ENCODE data around the gene GARRE1. TPM values are rescaled to one million over a fixed set of nuclear protein-coding genes. Genes with fewer than 3 reads are reported as not detected.
A peak's percentile ranks its signal among the peaks of the same experiment; 100 is the strongest.

Gene GARRE1
- polyA plus RNA-seq, 2 of the 4 experiments (the other 2 are of a cell fraction) = 9.6 to 20.0 TPM

DNA sequence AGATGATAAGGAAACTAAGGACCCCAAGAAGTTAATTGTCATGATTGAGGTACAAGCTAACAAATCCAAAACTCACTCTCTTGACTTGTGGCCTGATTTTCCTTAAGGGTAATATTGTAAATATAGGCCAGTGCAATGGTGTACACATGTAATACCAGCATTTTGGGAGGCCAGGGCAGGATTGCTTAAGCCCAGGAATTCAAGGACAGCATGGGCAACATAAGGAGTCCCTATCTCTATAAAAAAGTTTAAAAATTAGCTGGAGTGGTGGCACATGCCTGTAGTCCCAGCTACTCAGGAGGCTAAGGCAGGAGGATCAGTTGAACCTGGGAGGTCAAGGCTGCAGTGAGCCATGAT is 28.7 kb upstream of the GARRE1 start:
- Histone ChIP-seq H3K4me2 (peak overlapping the region; percentile 5; the same call in 1 of the 3 replicates), H3K9me3 (no peaks in the 10 kb centered on the region), H3K4me1 (peaks cover 32% of the 10 kb centered on the region), H3K27ac (peak overlapping the region; percentile 46 to 48; a peak in 5 of 6 replicates), H3K4me3 (no peak overlapping the region)
- ChIA-PET POLR2A (interaction anchor here (0.7 kb wide), 1 partner anchor 126 kb away, joined by 3 read pairs; no protein-coding TSS in a partner anchor), CTCF (interaction anchor here (0.9 to 12.6 kb wide), 10 partner anchors 11 to 448 kb away, joined by 3 to 173 read pairs (median 5); no protein-coding TSS in a partner anchor)
- TF ChIP-seq BHLHE40 (IDR thresholded peaks at IDR 0.05; ENCODE audit: low read depth, low read length) (no peak), KDM1A (IDR thresholded peaks at IDR 0.05; ENCODE audit: low read depth) (no peak), HOXB13 (CRISPR knock-in tag; IDR thresholded peaks at IDR 0.05; ENCODE audit: low read depth) (no peak), POLR2A (IDR thresholded peaks at IDR 0.05; ENCODE audit: low read length) (no peak), MAFK (IDR thresholded peaks at IDR 0.05; ENCODE audit: partially characterized antibody) (no peak), RNF2 (IDR thresholded peaks at IDR 0.05; ENCODE audit: borderline replicate concordance, low read depth) (no peak), CTCF (IDR thresholded peaks at IDR 0.05) (no peak), TFCP2L1 (CRISPR knock-in tag; IDR thresholded peaks at IDR 0.05) (no peak), HOXB5 (CRISPR knock-in tag; IDR thresholded peaks at IDR 0.05) (no peak), CHD4 (IDR thresholded peaks at IDR 0.05; ENCODE audit: borderline replicate concordance) (no peak), SMC3 (IDR thresholded peaks at IDR 0.05) (no peak), ZFP36 (IDR thresholded peaks at IDR 0.05; ENCODE audit: borderline replicate concordance, partially characterized antibody) (no peak), EHF (CRISPR knock-in tag; IDR thresholded peaks at IDR 0.05) (no peak), SREBF2 (IDR thresholded peaks at IDR 0.05) (no peak), JUN (IDR thresholded peaks at IDR 0.05) (no peak), MAX (IDR thresholded peaks at IDR 0.05) (no peak)
- TF ChIP-seq, protein P1, sequence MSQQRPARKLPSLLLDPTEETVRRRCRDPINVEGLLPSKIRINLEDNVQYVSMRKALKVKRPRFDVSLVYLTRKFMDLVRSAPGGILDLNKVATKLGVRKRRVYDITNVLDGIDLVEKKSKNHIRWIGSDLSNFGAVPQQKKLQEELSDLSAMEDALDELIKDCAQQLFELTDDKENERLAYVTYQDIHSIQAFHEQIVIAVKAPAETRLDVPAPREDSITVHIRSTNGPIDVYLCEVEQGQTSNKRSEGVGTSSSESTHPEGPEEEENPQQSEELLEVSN (IDR thresholded peaks at IDR 0.05; ENCODE audit: borderline replicate concordance, low read depth) = no peak
- TF ChIP-seq, protein P2, sequence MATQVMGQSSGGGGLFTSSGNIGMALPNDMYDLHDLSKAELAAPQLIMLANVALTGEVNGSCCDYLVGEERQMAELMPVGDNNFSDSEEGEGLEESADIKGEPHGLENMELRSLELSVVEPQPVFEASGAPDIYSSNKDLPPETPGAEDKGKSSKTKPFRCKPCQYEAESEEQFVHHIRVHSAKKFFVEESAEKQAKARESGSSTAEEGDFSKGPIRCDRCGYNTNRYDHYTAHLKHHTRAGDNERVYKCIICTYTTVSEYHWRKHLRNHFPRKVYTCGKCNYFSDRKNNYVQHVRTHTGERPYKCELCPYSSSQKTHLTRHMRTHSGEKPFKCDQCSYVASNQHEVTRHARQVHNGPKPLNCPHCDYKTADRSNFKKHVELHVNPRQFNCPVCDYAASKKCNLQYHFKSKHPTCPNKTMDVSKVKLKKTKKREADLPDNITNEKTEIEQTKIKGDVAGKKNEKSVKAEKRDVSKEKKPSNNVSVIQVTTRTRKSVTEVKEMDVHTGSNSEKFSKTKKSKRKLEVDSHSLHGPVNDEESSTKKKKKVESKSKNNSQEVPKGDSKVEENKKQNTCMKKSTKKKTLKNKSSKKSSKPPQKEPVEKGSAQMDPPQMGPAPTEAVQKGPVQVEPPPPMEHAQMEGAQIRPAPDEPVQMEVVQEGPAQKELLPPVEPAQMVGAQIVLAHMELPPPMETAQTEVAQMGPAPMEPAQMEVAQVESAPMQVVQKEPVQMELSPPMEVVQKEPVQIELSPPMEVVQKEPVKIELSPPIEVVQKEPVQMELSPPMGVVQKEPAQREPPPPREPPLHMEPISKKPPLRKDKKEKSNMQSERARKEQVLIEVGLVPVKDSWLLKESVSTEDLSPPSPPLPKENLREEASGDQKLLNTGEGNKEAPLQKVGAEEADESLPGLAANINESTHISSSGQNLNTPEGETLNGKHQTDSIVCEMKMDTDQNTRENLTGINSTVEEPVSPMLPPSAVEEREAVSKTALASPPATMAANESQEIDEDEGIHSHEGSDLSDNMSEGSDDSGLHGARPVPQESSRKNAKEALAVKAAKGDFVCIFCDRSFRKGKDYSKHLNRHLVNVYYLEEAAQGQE (IDR thresholded peaks at IDR 0.05) = no peak
- TF ChIP-seq, protein P3, sequence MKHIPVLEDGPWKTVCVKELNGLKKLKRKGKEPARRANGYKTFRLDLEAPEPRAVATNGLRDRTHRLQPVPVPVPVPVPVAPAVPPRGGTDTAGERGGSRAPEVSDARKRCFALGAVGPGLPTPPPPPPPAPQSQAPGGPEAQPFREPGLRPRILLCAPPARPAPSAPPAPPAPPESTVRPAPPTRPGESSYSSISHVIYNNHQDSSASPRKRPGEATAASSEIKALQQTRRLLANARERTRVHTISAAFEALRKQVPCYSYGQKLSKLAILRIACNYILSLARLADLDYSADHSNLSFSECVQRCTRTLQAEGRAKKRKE (CRISPR knock-in tag; IDR thresholded peaks at IDR 0.05; ENCODE audit: low read depth) = no peak
- ATAC-seq = peak in 1 of 2 experiments; percentile 16; a peak in 2 of 6 replicates
- FAIRE-seq = no peak
- DNase-seq (ENCODE audit: low read depth in 1 of 2, low spot score in 1 of 2) = no peak

- no peaks in the 10 kb centered on the region for H3K9me3 ChIP-seq
- H3K4me1 ChIP-seq = peaks cover 32% of the 10 kb centered on the region
- DNase-seq (ENCODE audit: low read depth in 1 of 2, low spot score in 1 of 2) (no peak), FAIRE-seq (peak; percentile 39), ATAC-seq (no peak)
- H3K4me3 ChIP-seq = no peak overlapping the region
- H3K4me2 ChIP-seq = peak overlapping the region; percentile 5; the same call in 2 of the 3 replicates
- ChIA-PET CTCF (interaction anchor here (0.9 to 12.6 kb wide), 10 partner anchors 10 to 448 kb away, joined by 3 to 173 read pairs (median 6); no protein-coding TSS in a partner anchor), POLR2A (interaction anchor here (0.7 kb wide), 1 partner anchor 125 kb away, joined by 3 read pairs; no protein-coding TSS in a partner anchor)
- TF ChIP-seq NFE2L2 (conservative IDR thresholded peaks at IDR 0.05; ENCODE audit: low read length) = peak; percentile 96
- TF ChIP-seq, protein P1 (IDR thresholded peaks at IDR 0.05; ENCODE audit: borderline replicate concordance, low read depth) = no peak
- peak; percentile 91 for TF ChIP-seq MAFK (IDR thresholded peaks at IDR 0.05; ENCODE audit: partially characterized antibody)
- peak overlapping the region; percentile 46 to 48 for H3K27ac ChIP-seq
- WGBS (ENCODE audit: missing lambda C conversion rate) = 94% methylated on average over 2 of the region's 2 CpGs
These were observed 28.3 kb upstream of the GARRE1 start for GRCh38 chr19:34226036-34226435.

All from A549 (cell line).